T-helper 1 cell treated with Interleukin-12 subunit alpha and Interleukin-12 subunit beta and Interleukin-4 antibody, amounts not matched to agents 30 μg/mL and 1 μg/mL, for 36 hours (primary cell): ENCODE data around the gene ANO7.

Experiments
- H3K27ac Mint-ChIP-seq: one replicate; pipeline ENCODE4 v1.8.0; 2021; ENCODE audit warnings: mild to moderate bottlenecking, mixed read lengths
- H3K27me3 Mint-ChIP-seq: one replicate; pipeline ENCODE4 v1.8.0; 2021; ENCODE audit warnings: low read depth, mixed read lengths
- H3K36me3 Mint-ChIP-seq: one replicate; pipeline ENCODE4 v1.8.0; 2021; ENCODE audit warnings: low read depth, mixed read lengths
- H3K4me1 Mint-ChIP-seq: one replicate; pipeline ENCODE4 v1.8.0; 2021; ENCODE audit warnings: low read depth, mixed read lengths
- H3K4me3 Mint-ChIP-seq: one replicate; pipeline ENCODE4 v1.8.0; 2021; ENCODE audit warnings: mild to moderate bottlenecking, moderate library complexity, mixed read lengths
- H3K9me3 Mint-ChIP-seq: one replicate; pipeline ENCODE4 v1.8.0; 2021; ENCODE audit warnings: mixed read lengths

The ANO7 gene

DNA sequence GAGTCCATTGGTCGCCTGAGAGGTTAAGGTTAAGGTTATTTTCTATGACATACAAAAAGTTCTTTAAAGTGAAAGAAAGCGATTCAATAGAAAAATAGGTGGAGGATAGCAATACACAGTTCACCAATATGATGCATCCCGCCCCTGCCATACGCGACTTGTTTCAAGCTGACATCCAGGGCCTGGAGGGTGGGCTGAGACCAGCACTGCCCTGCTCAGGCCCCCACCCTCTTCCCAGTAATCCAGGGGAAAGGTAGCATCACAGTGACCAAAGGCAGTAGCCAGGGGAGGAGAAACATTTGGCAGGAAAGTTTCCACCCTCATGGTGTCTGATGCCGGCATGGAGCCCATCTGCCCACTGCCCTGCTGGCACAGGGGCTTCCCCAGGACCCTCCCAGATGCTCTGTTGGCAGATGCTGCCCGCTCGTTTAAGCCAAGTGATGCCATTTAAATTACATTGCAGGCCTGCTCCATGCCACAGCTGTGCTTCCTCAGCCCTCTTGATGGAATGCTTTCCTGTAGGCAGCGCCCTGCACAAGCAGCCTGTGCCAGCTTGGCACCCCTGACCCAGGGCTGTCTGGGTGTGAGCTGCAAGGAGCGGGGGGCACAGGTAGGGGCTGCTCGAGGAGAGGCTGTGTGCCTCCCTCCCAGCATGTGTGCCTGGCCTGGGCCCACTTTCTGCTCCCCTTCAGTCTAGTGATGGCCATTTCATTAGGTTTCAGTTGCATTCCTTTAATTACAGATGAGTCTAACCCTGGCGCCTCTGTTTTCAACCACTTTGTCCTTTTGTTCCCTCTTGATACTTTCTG is 10.7 kb upstream of the ANO7 start:
- H3K27ac Mint-ChIP-seq, result no peak overlapping the region
- no peak overlapping the region for H3K4me3 Mint-ChIP-seq
- no peaks in the 10 kb centered on the region for H3K4me1 Mint-ChIP-seq
- H3K27me3 Mint-ChIP-seq, result no peaks in the 10 kb centered on the region
- H3K9me3 Mint-ChIP-seq, result no peaks in the 10 kb centered on the region
- peaks cover 26% of the 10 kb centered on the region for H3K36me3 Mint-ChIP-seq

DNA sequence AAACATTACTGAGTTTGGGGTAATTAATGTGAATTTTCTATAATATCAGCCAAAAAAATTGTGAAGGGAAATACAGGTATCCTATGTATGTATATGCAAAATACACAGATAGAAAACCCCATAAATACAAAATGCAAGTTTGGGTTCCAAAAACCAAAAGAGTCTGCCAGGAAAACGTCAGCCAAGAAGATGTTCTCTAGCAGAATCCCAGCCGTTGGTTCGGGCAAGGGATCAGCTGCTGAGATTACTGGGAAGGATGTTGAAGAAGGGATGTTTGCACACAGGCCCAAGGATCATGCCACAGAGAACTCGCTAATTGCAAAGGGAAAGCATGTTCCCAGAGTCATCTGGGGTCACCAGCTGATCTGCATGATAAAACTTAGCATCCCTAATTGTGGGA is 9.5 kb upstream of the ANO7 start:
- Mint-ChIP-seq H3K4me3 (no peak overlapping the region), H3K36me3 (peaks cover 21% of the 10 kb centered on the region), H3K9me3 (no peaks in the 10 kb centered on the region), H3K27me3 (no peaks in the 10 kb centered on the region), H3K27ac (peak overlapping the region; percentile 26), H3K4me1 (no peaks in the 10 kb centered on the region)

DNA sequence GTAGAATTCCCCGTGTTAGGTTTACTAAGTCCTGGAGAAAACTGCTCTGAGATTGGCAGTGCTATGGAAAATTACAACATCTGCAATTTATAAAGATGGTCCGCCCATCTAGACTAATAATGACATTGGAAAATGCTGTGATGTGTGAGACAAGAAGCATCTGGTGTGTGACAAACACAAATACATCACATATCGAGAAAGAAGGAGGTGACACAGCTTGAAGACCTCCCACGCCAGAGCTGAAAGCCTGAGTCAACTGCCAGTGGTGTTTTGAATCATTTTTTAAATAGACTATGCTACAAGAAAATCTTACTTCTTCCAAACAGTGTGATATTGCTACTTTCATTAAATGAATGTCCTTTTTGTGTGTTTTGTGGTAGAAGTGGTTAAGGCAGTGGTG is 8.6 kb upstream of the ANO7 start:
- no peak overlapping the region for H3K4me3 Mint-ChIP-seq
- no peak overlapping the region for H3K27ac Mint-ChIP-seq
- no peaks in the 10 kb centered on the region for H3K4me1 Mint-ChIP-seq
- peaks cover 20% of the 10 kb centered on the region for H3K36me3 Mint-ChIP-seq
- no peaks in the 10 kb centered on the region for H3K9me3 Mint-ChIP-seq
- no peaks in the 10 kb centered on the region for H3K27me3 Mint-ChIP-seq

DNA sequence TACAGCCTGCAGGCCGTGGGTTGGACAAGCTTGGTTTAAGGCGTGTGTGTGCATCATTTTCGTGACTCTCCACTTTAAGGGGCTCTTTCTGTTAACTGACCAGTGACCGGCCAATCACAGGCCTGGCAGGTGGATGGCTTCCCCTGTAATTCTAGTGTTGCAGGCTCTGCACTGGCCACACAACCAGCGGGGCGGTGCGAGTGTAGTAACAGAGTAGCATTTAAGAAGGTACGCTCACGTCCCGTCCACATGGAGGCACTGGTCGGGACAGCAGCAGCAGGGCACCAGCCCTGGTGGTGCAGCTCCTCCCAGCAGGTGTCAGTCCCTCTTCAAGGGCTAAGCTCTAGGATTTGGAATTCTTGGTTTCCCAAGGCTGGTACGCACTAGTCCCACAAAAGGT is 8.0 kb upstream of the ANO7 start:
- Mint-ChIP-seq H3K27ac (no peak overlapping the region), H3K9me3 (no peaks in the 10 kb centered on the region), H3K27me3 (no peaks in the 10 kb centered on the region), H3K36me3 (peaks cover 15% of the 10 kb centered on the region), H3K4me1 (no peaks in the 10 kb centered on the region), H3K4me3 (no peak overlapping the region)

DNA sequence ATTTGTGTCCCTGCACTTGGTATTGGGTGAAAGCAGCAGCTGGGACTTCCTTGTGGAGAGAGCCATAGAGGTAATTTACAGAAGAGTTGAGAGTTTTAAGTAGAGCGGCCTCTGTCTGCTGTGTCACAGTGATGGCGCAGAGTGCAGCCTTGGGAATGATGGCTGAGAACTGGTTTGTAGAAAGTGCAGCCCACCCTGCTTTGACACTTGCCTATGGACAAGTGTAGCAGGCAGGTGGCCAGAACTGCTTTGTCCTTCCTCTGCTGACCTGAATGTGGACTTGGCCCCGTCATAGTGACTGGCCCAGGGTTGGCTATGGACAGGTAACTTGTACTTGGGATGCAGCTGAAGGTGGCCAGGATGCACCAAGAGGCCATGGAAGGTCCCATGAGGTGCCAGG is 6.4 kb upstream of the ANO7 start:
- no peak overlapping the region for H3K27ac Mint-ChIP-seq
- no peaks in the 10 kb centered on the region for H3K9me3 Mint-ChIP-seq
- H3K36me3 Mint-ChIP-seq, result peaks cover 15% of the 10 kb centered on the region
- no peaks in the 10 kb centered on the region for H3K4me1 Mint-ChIP-seq
- no peaks in the 10 kb centered on the region for H3K27me3 Mint-ChIP-seq
- H3K4me3 Mint-ChIP-seq, result no peak overlapping the region

DNA sequence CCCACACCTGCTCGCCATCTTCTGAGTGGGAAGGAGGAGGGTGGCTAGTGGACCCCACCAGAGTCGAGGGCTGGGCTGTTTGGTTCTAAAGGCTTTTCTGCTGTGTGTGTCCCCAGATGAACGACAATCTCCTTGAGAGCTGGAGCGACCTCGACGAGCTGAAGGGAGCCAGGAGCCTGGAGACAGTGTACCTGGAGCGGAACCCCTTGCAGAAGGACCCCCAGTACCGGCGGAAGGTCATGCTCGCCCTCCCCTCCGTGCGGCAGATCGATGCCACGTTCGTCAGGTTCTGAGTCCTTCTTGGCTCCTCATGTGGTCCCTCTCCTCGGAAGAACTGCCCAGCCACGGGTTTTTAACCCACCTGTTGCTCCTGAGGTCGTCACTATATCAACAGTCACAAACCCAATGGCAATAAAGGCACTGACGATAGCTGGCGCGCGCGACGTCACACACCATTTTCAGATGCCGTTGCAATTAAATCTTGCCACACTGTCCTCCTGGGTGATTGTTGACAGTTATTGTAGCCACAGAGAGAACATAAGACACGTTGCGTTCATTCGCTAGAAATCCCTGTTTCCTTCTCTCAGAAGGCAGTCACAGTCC is 5.8 kb upstream of the ANO7 start:
- Mint-ChIP-seq H3K27me3 (no peaks in the 10 kb centered on the region), H3K36me3 (peaks cover 15% of the 10 kb centered on the region), H3K9me3 (no peaks in the 10 kb centered on the region), H3K27ac (no peak overlapping the region), H3K4me3 (no peak overlapping the region), H3K4me1 (no peaks in the 10 kb centered on the region)

DNA sequence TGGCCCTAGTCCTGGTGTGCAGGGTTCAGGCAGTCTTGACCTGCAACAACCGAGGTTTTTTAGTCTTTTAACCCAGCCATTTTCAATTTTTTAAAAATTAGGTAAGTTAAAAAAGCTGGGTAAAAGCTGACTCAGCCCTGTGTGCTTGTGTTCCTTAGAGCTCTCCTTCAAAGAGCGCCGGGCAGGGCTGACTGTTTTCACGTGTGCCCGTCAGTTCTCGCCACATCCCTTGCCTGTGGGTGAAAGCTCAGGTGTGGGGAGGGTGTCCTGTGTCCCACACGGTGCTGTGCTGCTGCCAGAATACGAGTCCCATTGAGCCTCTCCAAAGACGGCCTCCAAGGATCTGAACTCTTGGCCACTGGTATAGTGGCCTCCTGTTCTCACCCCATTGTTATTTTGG is 5.3 kb upstream of the ANO7 start:
- Mint-ChIP-seq H3K27ac (no peak overlapping the region), H3K4me1 (no peaks in the 10 kb centered on the region), H3K36me3 (peaks cover 15% of the 10 kb centered on the region)

DNA sequence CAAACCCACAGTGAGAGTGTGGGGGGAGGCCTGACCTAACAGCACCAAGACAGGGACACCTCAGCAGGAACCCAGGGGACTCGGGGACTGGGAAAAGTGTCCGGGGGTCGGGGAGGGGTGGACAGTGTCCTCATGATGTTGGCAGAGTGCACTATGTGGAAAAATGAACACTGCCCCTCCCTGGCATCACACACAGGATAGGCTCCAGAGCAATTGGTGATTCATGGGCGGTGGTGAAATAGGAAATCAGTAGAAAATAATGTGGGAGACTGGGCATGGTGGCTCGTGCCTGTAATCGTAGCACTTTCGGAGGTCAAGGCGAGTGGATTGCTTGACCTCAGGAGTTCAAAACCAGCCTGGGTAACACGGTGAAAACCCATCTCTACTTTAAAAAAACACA is 3.6 kb upstream of the ANO7 start:
- Mint-ChIP-seq H3K9me3 (no peaks in the 10 kb centered on the region), H3K36me3 (peaks cover 5% of the 10 kb centered on the region)

More for the DNA sequence above, 5.3 kb upstream of the ANO7 start:
- Mint-ChIP-seq H3K4me3 (no peak overlapping the region), H3K9me3 (no peaks in the 10 kb centered on the region), H3K27me3 (no peaks in the 10 kb centered on the region)

DNA sequence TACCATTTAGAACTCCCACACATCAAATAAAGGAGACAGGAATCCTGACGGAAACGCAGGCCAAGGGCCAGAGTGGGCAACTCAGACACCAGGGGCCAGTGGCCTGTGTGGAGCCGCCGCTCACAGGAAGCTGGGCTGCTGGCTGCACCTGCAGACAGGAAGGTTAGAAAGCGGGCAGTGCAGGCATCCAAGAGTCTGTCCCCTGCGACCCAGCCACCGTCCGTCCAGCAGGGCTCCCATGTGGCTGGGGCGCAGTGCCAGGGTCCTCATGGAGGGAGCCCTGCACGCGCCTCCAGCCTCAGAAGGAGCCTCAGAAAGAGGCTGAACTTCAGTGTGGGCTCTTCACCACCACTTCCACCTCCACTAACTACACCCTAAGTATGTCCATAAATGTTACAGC is 2.5 kb upstream of the ANO7 start:
- H3K27ac Mint-ChIP-seq, result no peak overlapping the region

More for the DNA sequence above, 3.6 kb upstream of the ANO7 start:
- H3K27ac Mint-ChIP-seq, result no peak overlapping the region
- H3K4me3 Mint-ChIP-seq, result no peak overlapping the region
- H3K27me3 Mint-ChIP-seq, result no peaks in the 10 kb centered on the region
- H3K4me1 Mint-ChIP-seq, result no peaks in the 10 kb centered on the region

DNA sequence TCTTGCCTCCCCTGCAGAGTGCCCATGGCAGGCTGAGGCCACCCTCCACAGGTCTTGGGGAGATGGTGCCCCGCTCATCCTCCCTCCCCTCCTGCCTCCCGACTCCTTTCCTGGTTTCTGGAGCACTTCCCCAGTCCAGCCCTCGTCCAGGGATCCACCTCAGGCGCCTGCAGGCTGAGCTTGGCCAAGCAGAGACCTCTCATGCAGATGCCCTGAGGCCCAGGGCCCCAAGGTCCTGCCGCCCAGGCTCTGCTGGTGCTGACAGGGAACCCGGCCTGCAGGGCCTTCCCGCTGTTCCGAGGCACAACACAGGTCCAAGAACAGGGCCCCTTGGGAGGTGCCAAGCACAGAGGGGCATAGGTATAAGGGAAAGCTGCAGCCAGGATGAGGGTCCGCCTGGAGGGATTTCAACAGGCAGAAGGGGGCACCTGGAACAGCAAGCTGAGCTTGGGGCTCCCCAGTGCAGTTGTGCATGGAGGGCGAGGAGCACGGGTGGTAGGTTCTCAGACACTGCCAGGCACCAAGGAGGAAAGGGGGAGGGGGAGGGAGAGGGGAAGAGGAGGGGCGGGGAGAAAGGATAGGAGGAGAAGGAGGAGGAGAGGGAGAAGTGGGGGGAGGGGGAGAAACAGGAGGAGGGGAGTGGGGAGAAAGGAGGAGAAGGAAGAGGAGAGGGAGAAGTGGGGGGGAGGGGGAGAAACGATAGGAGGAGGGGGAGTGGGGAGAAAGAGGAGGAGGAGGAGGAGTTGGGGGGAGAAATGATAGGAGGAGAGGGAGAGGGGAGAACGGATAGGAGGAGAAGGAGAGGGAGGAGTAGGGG is 1.2 kb upstream of the ANO7 start:
- Mint-ChIP-seq H3K27me3 (no peaks in the 10 kb centered on the region), H3K4me3 (no peak overlapping the region), H3K9me3 (no peaks in the 10 kb centered on the region), H3K27ac (no peak overlapping the region), H3K4me1 (no peaks in the 10 kb centered on the region), H3K36me3 (no peaks in the 10 kb centered on the region)

More for the DNA sequence above, 2.5 kb upstream of the ANO7 start:
- Mint-ChIP-seq H3K4me3 (no peak overlapping the region), H3K4me1 (no peaks in the 10 kb centered on the region), H3K27me3 (no peaks in the 10 kb centered on the region), H3K9me3 (no peaks in the 10 kb centered on the region), H3K36me3 (peaks cover 2% of the 10 kb centered on the region)

DNA sequence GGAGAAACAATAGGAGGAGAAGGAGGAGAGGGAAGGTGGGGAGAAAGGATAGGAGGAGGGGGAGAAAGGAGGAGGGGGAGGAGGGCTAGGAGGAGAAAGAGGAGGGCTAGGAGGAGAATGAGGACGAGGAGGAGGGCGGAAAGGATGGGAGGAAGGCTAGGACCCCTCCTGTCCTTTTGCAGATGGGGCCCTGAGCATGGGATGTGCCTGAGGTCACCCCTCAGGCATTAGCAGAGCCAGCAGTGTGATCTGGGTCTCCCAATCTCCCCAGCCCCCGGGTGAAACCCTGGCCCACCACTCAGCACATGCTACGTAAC is 601 bp upstream of the ANO7 start:
- Mint-ChIP-seq H3K4me1 (no peaks in the 10 kb centered on the region), H3K9me3 (no peaks in the 10 kb centered on the region), H3K36me3 (no peaks in the 10 kb centered on the region), H3K27ac (no peak overlapping the region), H3K4me3 (no peak overlapping the region), H3K27me3 (no peaks in the 10 kb centered on the region)

DNA sequence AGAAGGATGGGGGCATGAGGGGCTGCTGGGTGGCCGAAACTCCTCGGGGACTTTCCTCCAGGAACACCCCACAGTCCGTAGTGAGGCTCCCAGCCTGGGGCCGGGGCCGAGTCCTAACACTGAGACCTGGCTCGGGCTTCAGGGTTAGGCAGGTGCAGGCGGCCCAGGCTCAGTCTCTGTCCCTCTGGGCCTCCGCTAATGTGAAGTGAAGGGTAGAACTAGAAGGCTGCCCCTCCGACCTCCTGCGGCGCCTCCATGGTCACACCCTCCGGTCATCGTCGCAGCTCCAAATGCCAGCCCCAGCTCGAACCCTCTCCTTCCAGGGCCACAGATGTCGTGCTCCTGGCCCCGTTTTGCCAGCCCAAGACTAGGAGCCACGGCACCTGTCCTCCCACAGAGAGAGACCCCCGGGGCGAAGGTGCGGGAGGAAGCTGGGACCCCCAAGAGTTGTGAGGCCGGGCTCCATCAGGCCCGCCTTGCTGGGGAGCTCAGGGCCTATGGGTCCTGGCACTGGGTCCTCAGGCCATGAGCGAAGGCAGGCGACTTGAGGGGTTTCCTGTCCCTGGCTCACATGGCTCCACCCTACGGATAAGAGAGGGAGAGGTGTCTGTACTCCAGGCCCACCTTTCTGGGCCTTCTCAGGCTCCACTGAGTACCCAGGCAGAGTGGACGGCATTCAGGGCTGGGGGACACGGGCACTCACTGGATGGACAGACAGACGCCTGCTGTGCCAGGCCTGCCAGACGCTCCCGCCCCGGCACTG is 797 bp downstream of the ANO7 start:
- Mint-ChIP-seq H3K4me1 (no peaks in the 10 kb centered on the region), H3K4me3 (no peak overlapping the region), H3K27me3 (no peaks in the 10 kb centered on the region), H3K27ac (no peak overlapping the region), H3K9me3 (no peaks in the 10 kb centered on the region), H3K36me3 (no peaks in the 10 kb centered on the region)

DNA sequence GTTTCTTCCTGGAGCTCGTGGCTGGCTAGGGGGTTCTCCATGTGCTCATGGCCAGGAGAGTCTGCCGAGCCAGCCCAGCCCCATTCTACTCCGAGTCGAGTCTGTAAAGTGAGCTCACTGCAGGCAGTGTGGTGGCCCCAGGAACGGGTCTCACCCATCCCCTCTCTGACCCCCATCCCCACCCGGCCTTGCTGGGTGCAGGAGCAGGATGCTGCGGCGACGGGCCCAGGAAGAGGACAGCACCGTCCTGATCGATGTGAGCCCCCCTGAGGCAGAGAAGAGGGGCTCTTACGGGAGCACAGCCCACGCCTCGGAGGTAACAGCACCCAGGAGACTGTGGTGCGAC is 1.4 kb downstream of the ANO7 start:
- Mint-ChIP-seq H3K36me3 (no peaks in the 10 kb centered on the region), H3K27ac (no peak overlapping the region), H3K9me3 (no peaks in the 10 kb centered on the region), H3K4me3 (no peak overlapping the region), H3K27me3 (no peaks in the 10 kb centered on the region), H3K4me1 (no peaks in the 10 kb centered on the region)

DNA sequence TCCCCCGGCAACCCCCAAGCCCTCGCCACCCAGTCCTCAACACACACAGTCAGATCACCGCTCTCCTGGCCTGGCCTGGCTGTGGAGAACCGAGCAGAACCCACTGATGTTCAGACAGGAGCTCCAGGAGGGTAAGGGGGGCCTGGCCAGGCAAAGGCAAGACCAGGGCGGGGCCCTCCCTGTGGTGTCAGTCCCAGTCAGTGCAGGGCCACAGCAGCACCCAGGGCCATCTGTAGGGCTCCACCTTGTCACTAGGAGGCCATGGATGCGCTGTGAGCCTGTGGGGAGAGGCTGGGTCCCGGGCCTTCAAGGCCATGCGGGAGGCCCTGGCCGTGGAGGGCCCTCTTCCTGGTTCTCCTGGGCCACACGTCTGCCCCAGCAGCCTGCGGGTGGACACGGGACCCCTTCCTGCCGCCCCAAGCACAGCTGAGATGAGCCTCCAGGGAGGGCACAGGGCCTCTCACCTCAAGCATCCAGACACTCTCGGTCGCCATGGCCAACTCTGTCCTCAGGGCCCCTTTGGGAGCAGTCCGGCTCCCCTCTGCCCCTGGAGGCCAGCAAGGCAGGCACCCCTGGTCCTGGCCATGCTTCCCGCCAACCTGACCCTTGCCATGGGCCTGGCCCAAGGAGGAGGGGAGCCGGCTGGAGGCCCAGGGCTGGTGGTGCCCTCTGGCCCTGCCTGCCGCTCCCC is 2.0 kb downstream of the ANO7 start:
- H3K4me1 Mint-ChIP-seq, result no peaks in the 10 kb centered on the region
- H3K4me3 Mint-ChIP-seq, result no peak overlapping the region
- no peak overlapping the region for H3K27ac Mint-ChIP-seq
- no peaks in the 10 kb centered on the region for H3K9me3 Mint-ChIP-seq
- no peaks in the 10 kb centered on the region for H3K36me3 Mint-ChIP-seq
- H3K27me3 Mint-ChIP-seq, result no peaks in the 10 kb centered on the region
